ENCODE measurements around the gene P2RX7.

- TF ChIP-seq POLR2AphosphoS5 (IDR thresholded peaks at IDR 0.05) (no peak), POLR2A (IDR thresholded peaks at IDR 0.05) (no peak)
Observed at GRCh38 chr12:121099779-121100178, 32.9 kb upstream of the P2RX7 start.

Measured in prostate gland (tissue), 1 donor.